OCI-M2 (cell line): Measurements from ENCODE around the gene CPM.
"Not testable (repeated sequence)": the region's sequence is repeated elsewhere in the genome, so short reads cannot be mapped to it uniquely, and the experiment has no call there.

Source experiments
- DNase-seq: peaks from one replicate; lab custom pipeline; 2025; ENCODE audit not compliant: unreplicated experiment; lab: John Stamatoyannopoulos, UW

The CPM gene

GRCh38 chr12:68854554-68854953 lies 78.4 kb downstream of the CPM start:
- no peak for DNase-seq

- DNase-seq = no peak
These were observed 78.9 kb downstream of the CPM start for GRCh38 chr12:68854078-68854468.

GRCh38 chr12:68853396-68854077 lies 79.4 kb downstream of the CPM start:
- DNase-seq = no peak

GRCh38 chr12:68851592-68852306 lies 81.2 kb downstream of the CPM start:
- no peak for DNase-seq

- no peak for DNase-seq
These were observed 82.6 kb downstream of the CPM start for GRCh38 chr12:68850390-68850789.

- no peak for DNase-seq
These were observed 86.2 kb downstream of the CPM start for GRCh38 chr12:68846811-68847210.

- DNase-seq = no peak
These were observed 87.9 kb downstream of the CPM start for GRCh38 chr12:68844788-68845695.

- DNase-seq = no peak
These were observed 88.6 kb downstream of the CPM start for GRCh38 chr12:68844318-68844745.

- no peak for DNase-seq
These were observed 90.0 kb downstream of the CPM start for GRCh38 chr12:68842784-68843567.

- DNase-seq = no peak
These were observed 90.8 kb downstream of the CPM start for GRCh38 chr12:68842123-68842522.

GRCh38 chr12:68841717-68842116 lies 91.3 kb downstream of the CPM start:
- no peak for DNase-seq

GRCh38 chr12:68841175-68841574 lies 91.8 kb downstream of the CPM start:
- DNase-seq = not testable (repeated sequence)

- no peak for DNase-seq
These were observed 93.5 kb downstream of the CPM start for GRCh38 chr12:68839183-68840147.

GRCh38 chr12:68838046-68838886 lies 94.7 kb downstream of the CPM start:
- DNase-seq = no peak

GRCh38 chr12:68837215-68837614 lies 95.8 kb downstream of the CPM start:
- no peak for DNase-seq

- DNase-seq = no peak
These were observed 97.5 kb downstream of the CPM start for GRCh38 chr12:68835333-68835908.

- no peak for DNase-seq
These were observed 99.5 kb downstream of the CPM start for GRCh38 chr12:68833508-68833907.

GRCh38 chr12:68832504-68832867 lies 100.5 kb downstream of the CPM start:
- no peak for DNase-seq
